ENCODE measurements around the gene ERVH48-1.
"Not testable (repeated sequence)": the region's sequence is repeated elsewhere in the genome, so short reads cannot be mapped to it uniquely, and the experiment has no call there.

DNA sequence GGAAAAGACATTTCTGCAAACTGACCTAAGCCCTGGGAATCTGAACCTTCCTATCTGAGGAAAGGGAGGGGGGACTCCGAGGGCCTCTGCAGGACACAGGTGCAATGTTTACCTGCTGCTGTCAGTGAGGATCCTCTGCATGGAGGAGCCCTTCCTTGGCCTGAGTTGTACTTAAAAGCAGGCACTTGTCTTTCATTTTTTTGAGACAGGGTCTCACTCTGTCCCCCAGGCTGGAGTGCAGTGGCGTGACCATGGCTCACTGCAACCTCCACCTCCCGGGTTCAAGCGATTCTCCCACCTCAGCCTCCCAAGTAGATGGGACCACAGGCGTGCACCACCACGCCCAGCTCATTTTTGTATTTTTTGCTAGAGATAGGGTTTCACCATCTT lies 13.2 kb upstream of the ERVH48-1 start:
- TF ChIP-seq, protein P1, sequence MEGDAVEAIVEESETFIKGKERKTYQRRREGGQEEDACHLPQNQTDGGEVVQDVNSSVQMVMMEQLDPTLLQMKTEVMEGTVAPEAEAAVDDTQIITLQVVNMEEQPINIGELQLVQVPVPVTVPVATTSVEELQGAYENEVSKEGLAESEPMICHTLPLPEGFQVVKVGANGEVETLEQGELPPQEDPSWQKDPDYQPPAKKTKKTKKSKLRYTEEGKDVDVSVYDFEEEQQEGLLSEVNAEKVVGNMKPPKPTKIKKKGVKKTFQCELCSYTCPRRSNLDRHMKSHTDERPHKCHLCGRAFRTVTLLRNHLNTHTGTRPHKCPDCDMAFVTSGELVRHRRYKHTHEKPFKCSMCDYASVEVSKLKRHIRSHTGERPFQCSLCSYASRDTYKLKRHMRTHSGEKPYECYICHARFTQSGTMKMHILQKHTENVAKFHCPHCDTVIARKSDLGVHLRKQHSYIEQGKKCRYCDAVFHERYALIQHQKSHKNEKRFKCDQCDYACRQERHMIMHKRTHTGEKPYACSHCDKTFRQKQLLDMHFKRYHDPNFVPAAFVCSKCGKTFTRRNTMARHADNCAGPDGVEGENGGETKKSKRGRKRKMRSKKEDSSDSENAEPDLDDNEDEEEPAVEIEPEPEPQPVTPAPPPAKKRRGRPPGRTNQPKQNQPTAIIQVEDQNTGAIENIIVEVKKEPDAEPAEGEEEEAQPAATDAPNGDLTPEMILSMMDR (IDR thresholded peaks at IDR 0.05), result not testable (repeated sequence)
- not testable (repeated sequence) for TF ChIP-seq POLR2A, POLR2AphosphoS5 (IDR thresholded peaks at IDR 0.05)

Data from suprapubic skin (tissue), 4 donors.